PC-3 (cell line): ENCODE measurements around the gene RNF114. TPM values are rescaled to one million over a fixed set of nuclear protein-coding genes. Genes with fewer than 3 reads are reported as not detected.

Experiments
- ATAC-seq: fragments of 200-7000 bp; cut with Tn5 transposase; 2 replicates; pipeline ENCODE4 v1.9.1; 2020; ENCODE audit warnings: mild to moderate bottlenecking, moderate library complexity
- BruUV-seq: library from RNA; stranded (reverse); fragments of 400-500 nt; replicated peaks from 2 replicates; lab custom pipeline; 2021; lab: Mats Ljungman, UMichigan
- CTCF ChIA-PET: fragments of 300-600 bp; sonication (Branson Sonifier 250); formaldehyde crosslinking; loops from one replicate; lab custom pipeline; 2022; ENCODE audit warnings: antibody characterized with exemption; lab: Charles Lee
- POLR2A ChIA-PET: fragments of 300-600 bp; sonication (Branson Sonifier 250); formaldehyde crosslinking; loops from one replicate; lab custom pipeline; 2022; ENCODE audit warnings: antibody characterized with exemption; ENCODE audit not compliant: unreplicated experiment; lab: Charles Lee
- DNase-seq: peaks from one replicate; pipeline ENCODE4 v3.0.0-alpha.2; 2015
- H2AFZ ChIP-seq: fragments of 300-600 bp; sonication (generic); 2 replicates; pipeline ENCODE4 v1.6.0; 2016; ENCODE audit warnings: antibody characterized with exemption, low read length
- H3F3A ChIP-seq: fragments of 300-600 bp; sonication (generic); one replicate; pipeline ENCODE4 v1.6.0; 2017; ENCODE audit warnings: antibody characterized with exemption, low read length, control low read depth, mild to moderate bottlenecking; ENCODE audit not compliant: unreplicated experiment
- H3K27ac ChIP-seq: fragments of 300-600 bp; sonication (generic); 2 replicates; pipeline ENCODE4 v1.5.1; 2016; ENCODE audit warnings: mild to moderate bottlenecking, low read length
- H3K27me3 ChIP-seq: fragments of 300-600 bp; sonication (generic); 2 replicates; pipeline ENCODE4 v1.6.1; 2016; ENCODE audit warnings: low read length, mixed read lengths
- H3K36me3 ChIP-seq: fragments of 300-600 bp; sonication (generic); 2 replicates; pipeline ENCODE4 v1.6.1; 2016; ENCODE audit warnings: low read depth, mixed run types, low read length, mixed read lengths
- H3K4me1 ChIP-seq: fragments of 300-600 bp; sonication (generic); 2 replicates; pipeline ENCODE4 v1.5.1; 2016; ENCODE audit warnings: low read length; ENCODE audit not compliant: insufficient read depth
- H3K4me2 ChIP-seq: fragments of 300-600 bp; sonication (generic); 2 replicates; pipeline ENCODE4 v1.6.0; 2016; ENCODE audit warnings: low read length
- H3K4me3 ChIP-seq: fragments of 300-600 bp; sonication (generic); 2 replicates; pipeline ENCODE4 v1.5.1; 2016; ENCODE audit warnings: mild to moderate bottlenecking, low read length, mixed read lengths
- H3K79me2 ChIP-seq: fragments of 300-600 bp; sonication (generic); 2 replicates; pipeline ENCODE4 v1.6.1; 2017; ENCODE audit warnings: low read length, mixed read lengths
- H3K9ac ChIP-seq: fragments of 300-600 bp; sonication (generic); 2 replicates; pipeline ENCODE4 v1.6.0; 2016; ENCODE audit warnings: mild to moderate bottlenecking, low read length
- H3K9me2 ChIP-seq: fragments of 300-600 bp; sonication (generic); replicated peaks from 2 replicates; pipeline ENCODE4 v1.6.1; 2016; ENCODE audit warnings: mixed run types, low read length, mixed read lengths
- H3K9me3 ChIP-seq: fragments of 300-600 bp; sonication (generic); 2 replicates; pipeline ENCODE4 v1.6.1; 2016; ENCODE audit warnings: low read length, mixed read lengths
- H4K20me1 ChIP-seq: fragments of 300-600 bp; sonication (generic); 2 replicates; pipeline ENCODE4 v1.6.1; 2016; ENCODE audit warnings: low read length, mixed read lengths
- CTCF ChIP-seq: fragments of 300-600 bp; sonication (generic); conservative IDR thresholded peaks from 2 replicates; pipeline ENCODE4 v1.5.1; 2017; ENCODE audit warnings: antibody characterized with exemption, low read depth, mild to moderate bottlenecking, low read length
- EZH2 ChIP-seq: fragments of 300-600 bp; sonication (generic); IDR thresholded peaks from one replicate; pipeline ENCODE4 v1.6.1; 2017; ENCODE audit warnings: antibody characterized with exemption, mild to moderate bottlenecking, low read length; ENCODE audit not compliant: unreplicated experiment
- EZH2phosphoT487 ChIP-seq: fragments of 300-600 bp; sonication (generic); IDR thresholded peaks from 2 replicates; pipeline ENCODE4 v1.6.1; 2018; ENCODE audit warnings: mild to moderate bottlenecking, antibody characterized with exemption, low read length, borderline replicate concordance
- intact Hi-C: fragments of 100-400 bp; cut with micrococcal nuclease; formaldehyde crosslinking; loops from 2 replicates; pipeline ENCODE4 v1.9.0; 2023
- total RNA-seq: library from RNA; depleted of rRNA; stranded (reverse); fragments of >200 nt; gene quantifications from 2 replicates; pipeline ENCODE4 v1.2.3, GENCODE V29; 2014

Gene RNF114
- total RNA-seq, 1 experiment from 2014 or later: 133 TPM

- peaks cover 69% of the 10 kb centered on the region for H3K79me2 ChIP-seq
- no peaks in the 10 kb centered on the region for H3K9me3 ChIP-seq
- peaks cover 12% of the 10 kb centered on the region; the same call in 1 of the 2 replicates for H3K36me3 ChIP-seq
- CTCF ChIA-PET: interaction anchor here (0.5 kb wide), 1 partner anchor 66 kb away, joined by 5 read pairs; no protein-coding TSS in a partner anchor
- no peak overlapping the region for H2AFZ ChIP-seq
- H3F3A ChIP-seq: no peaks in the 10 kb centered on the region
- intact Hi-C loops: no loop called here
- H3K9me2 ChIP-seq: no peaks in the 10 kb centered on the region
- BruUV-seq: no TSS peak
- no peaks in the 10 kb centered on the region for H3K27me3 ChIP-seq
- DNase-seq (no peak), ATAC-seq (no peak)
- peak overlapping the region; percentile 98 for H3K4me2 ChIP-seq
- peak overlapping the region; percentile 81 for H3K4me3 ChIP-seq
- H3K9ac ChIP-seq: no peak overlapping the region
- peaks cover 23% of the 10 kb centered on the region for H3K4me1 ChIP-seq
- H4K20me1 ChIP-seq: peaks cover 18% of the 10 kb centered on the region
- no peak overlapping the region for H3K27ac ChIP-seq
- POLR2A ChIA-PET: no interaction called here
- TF ChIP-seq EZH2phosphoT487 (no peak), EZH2 (no peak), CTCF (no peak)
Observed at GRCh38 chr20:49913399-49914047, 22.7 kb upstream of the RNF114 start.

DNA sequence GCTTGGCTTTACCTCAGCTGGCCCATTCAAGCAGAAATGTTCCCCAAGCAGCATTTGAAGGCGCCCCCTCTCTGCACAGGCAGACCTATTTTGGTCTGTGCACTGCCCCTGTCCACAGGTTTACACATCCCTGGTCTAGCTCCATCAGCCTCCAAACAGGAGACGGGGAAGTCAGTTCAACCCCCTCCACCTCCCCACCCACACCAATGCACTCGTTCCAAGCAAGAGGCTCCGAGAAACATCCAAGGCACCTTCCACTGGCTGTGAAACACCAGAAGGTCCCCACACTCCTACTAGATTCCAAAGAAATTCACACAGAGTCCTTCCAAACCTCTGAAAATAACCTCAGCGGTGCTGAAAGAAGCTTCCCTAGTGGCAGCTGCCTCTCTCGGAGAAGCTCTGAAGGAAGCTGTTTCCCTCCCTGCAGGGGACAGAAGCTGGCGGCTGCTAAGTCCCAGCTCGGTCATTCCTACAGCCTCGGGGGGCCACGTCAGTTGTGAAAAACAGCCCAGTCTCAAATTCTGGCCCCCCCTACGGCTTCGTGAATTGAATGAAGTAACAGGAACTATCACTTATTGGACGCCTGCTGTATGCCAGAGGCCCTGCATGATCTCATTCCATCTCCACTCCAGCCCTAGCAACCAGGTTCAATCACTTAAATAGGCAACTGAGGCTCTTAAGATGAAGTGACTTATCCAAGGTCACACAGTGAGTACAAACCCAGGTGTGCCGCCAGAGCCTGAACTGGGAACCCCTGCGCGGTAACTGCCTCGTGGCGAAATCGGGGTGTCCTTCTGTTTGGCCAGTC is 21.7 kb upstream of the RNF114 start:
- Histone ChIP-seq H3K9me2 (no peaks in the 10 kb centered on the region), H3K9me3 (no peaks in the 10 kb centered on the region), H3K4me2 (peak overlapping the region; percentile 98), H4K20me1 (peaks cover 18% of the 10 kb centered on the region), H3K27ac (peak overlapping the region; percentile 96), H3K27me3 (no peaks in the 10 kb centered on the region), H3F3A (no peaks in the 10 kb centered on the region), H3K4me1 (peaks cover 23% of the 10 kb centered on the region), H3K9ac (peak overlapping the region; percentile 96), H3K36me3 (peaks cover 8% of the 10 kb centered on the region; the same call in 1 of the 2 replicates), H3K4me3 (peak overlapping the region; percentile 81), H3K79me2 (peaks cover 64% of the 10 kb centered on the region), H2AFZ (peak overlapping the region; percentile 98)
- intact Hi-C loops: no loop called here
- POLR2A ChIA-PET: no interaction called here
- ATAC-seq: peak; percentile 3
- TF ChIP-seq EZH2: no peak
- TF ChIP-seq CTCF: peak; percentile 27
- TF ChIP-seq EZH2phosphoT487: no peak
- CTCF ChIA-PET: interaction anchor here (0.5 to 1.0 kb wide), 3 partner anchors 15 to 373 kb away, joined by 3 to 5 read pairs (median 5); no protein-coding TSS in a partner anchor
- TSS peak; percentile 43 for BruUV-seq
- DNase-seq: peak; percentile 39
